Caki2 (cell line): ENCODE results near the gene TJP1. TPM values are rescaled to one million over a fixed set of nuclear protein-coding genes. Genes with fewer than 3 reads are reported as not detected.
"Not testable (repeated sequence)": the region's sequence is repeated elsewhere in the genome, so short reads cannot be mapped to it uniquely, and the experiment has no call there.

Experiments
- DNase-seq: peaks from one replicate; pipeline ENCODE4 v3.0.0-alpha.2; 2015; ENCODE audit warnings: low read depth
- in situ Hi-C: cut with HindIII; loops from 2 replicates; pipeline ENCODE4 v1.10.0; 2016; ENCODE audit warnings: low sequenced_read_pairs, low pct_unique_long_range_greater_than_20kb, mixed read lengths
- total RNA-seq: library from RNA; depleted of rRNA; stranded (reverse); fragments of >200 nt; shearing (Covaris generic); gene quantifications from 2 replicates; pipeline ENCODE4 v1.2.3, GENCODE V29; 2014; ENCODE audit warnings: low replicate concordance

Gene TJP1
- total RNA-seq, 1 experiment from 2014 or later = 39.3 TPM

- no peak for DNase-seq
- in situ Hi-C loops = no loop called here
Observed at GRCh38 chr15:29665444-29666003, 156.7 kb downstream of the TJP1 start.

- no peak for DNase-seq
- in situ Hi-C loops = no loop called here
Observed at GRCh38 chr15:29664406-29664805, 157.9 kb downstream of the TJP1 start.

- DNase-seq, in situ Hi-C loops: not testable (repeated sequence)
Observed at GRCh38 chr15:29657476-29657817, 164.8 kb downstream of the TJP1 start.

- no peak for DNase-seq
- in situ Hi-C loops = no loop called here
Observed at GRCh38 chr15:29656636-29657475, 165.4 kb downstream of the TJP1 start.

- in situ Hi-C loops = no loop called here
Observed at GRCh38 chr15:29652595-29652994, 169.7 kb downstream of the TJP1 start.

GRCh38 chr15:29651476-29652233 is 170.6 kb downstream of the TJP1 start:
- in situ Hi-C loops = no loop called here
- DNase-seq = no peak

More at GRCh38 chr15:29652595-29652994, 169.7 kb downstream of the TJP1 start:
- DNase-seq = no peak
